ENCODE data around the gene ALPL.

ALPL gene

DNA sequence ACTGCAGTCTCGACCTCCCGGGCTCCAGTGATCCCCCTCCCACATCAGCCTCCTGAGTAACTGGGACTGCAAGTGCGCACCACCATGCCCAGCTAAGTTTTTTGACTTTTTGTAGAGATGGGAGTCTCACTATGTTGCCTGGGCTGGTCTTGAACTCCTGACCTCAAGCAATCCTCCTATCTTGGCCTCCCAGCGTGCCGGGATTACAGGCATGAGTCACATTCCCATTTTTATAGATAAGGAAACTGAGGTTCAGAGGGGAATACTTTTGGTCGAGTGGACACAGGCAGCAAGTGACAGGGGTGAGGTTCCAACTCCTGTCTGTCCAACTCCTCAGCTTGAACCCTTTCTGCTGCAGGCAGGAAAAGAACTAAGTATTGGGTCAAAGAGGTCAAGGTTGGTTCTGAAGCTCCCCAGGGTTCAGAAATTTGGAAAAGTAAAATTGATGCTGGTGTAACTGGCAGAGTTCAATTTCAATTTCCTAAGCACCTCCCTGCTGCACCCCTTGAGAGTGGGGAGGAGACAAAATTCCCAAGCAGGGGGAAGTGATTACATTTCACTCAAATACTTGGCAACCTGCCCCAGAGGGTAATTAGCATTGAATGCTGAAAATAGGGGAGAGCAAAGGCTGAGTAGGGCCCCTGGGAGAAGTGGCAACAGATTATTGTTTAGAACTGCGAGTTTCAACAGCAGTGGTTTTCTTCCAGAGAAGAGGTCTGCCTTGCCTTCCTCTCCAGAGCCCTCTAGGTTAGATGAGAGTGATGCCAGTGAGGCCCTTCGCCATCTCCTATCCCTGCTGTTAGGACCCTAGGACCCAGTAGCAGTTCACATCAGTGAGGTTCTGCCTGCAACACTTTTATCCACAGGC lies 17.5 kb upstream of the ALPL start:
- no peak overlapping the region for H3K4me3 ChIP-seq (ENCODE audit: extremely low read depth, insufficient read depth, low read length, poor library complexity, severe bottlenecking)
- H3K27ac ChIP-seq (ENCODE audit: low read depth, low read length, severe bottlenecking), result no peak overlapping the region
- 66 to 74% methylated on average over 4 to 6 of the region's 8 CpGs for WGBS, 2 experiments (ENCODE audit: insufficient coverage in 2 of 2)
- H3K4me1 ChIP-seq (ENCODE audit: control insufficient read depth, insufficient read depth, low read length, poor library complexity, severe bottlenecking), result no peaks in the 10 kb centered on the region
- H3K9me3 ChIP-seq (ENCODE audit: control insufficient read depth, low read length), result peaks cover 3% of the 10 kb centered on the region
- no peaks in the 10 kb centered on the region for H3K36me3 ChIP-seq (ENCODE audit: control insufficient read depth, insufficient read depth, low read length)

DNA sequence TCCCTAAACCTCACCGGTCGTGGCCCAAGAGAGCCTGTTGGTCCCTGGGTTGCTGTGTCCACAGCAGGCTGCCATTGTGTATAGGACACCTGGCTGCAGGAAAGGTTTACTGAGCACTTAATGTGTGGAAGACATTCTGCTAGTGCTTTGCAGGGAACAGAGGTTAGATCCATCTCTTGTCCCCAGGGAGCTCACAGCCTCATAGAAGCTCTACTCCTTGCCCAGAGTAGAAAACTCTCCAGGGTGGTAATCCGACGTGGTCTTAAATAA lies 16.9 kb upstream of the ALPL start:
- Histone ChIP-seq H3K36me3 (ENCODE audit: control insufficient read depth, insufficient read depth, low read length) (no peaks in the 10 kb centered on the region), H3K27ac (ENCODE audit: low read depth, low read length, severe bottlenecking) (no peak overlapping the region), H3K4me1 (ENCODE audit: control insufficient read depth, insufficient read depth, low read length, poor library complexity, severe bottlenecking) (no peaks in the 10 kb centered on the region), H3K9me3 (ENCODE audit: control insufficient read depth, low read length) (peaks cover 3% of the 10 kb centered on the region), H3K4me3 (ENCODE audit: extremely low read depth, insufficient read depth, low read length, poor library complexity, severe bottlenecking) (no peak overlapping the region)
- WGBS, 2 experiments (ENCODE audit: insufficient coverage in 2 of 2), result 20 to 45% methylated on average over 1 to 2 of the region's 4 CpGs

DNA sequence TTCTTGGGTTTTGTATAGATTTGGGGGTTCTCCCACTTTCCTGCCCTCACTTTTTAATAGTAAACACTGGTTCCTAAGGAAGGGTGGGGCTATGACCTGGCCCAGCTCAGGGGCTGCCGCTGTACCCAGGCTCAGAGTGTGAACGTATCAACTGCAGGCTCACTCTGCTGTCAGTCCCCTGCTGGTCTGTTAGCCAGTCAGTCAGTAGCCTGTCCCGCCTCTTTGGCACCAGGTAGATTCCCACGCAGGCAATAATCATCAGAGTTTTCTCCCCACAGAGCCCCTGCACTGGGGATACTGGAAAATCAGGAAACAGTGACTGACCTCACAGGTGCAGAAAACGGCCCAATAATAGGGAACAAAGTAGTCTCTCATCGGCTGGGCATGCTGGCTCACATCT lies 15.0 kb upstream of the ALPL start:
- no peak overlapping the region for H3K4me3 ChIP-seq (ENCODE audit: extremely low read depth, insufficient read depth, low read length, poor library complexity, severe bottlenecking)
- no peak overlapping the region for H3K27ac ChIP-seq (ENCODE audit: low read depth, low read length, severe bottlenecking)
- H3K36me3 ChIP-seq (ENCODE audit: control insufficient read depth, insufficient read depth, low read length), result no peaks in the 10 kb centered on the region
- H3K9me3 ChIP-seq (ENCODE audit: control insufficient read depth, low read length), result peaks cover 3% of the 10 kb centered on the region
- no peaks in the 10 kb centered on the region for H3K4me1 ChIP-seq (ENCODE audit: control insufficient read depth, insufficient read depth, low read length, poor library complexity, severe bottlenecking)
- 79 to 87% methylated on average over 6 of the region's 6 CpGs for WGBS, 2 experiments (ENCODE audit: insufficient coverage in 2 of 2)

DNA sequence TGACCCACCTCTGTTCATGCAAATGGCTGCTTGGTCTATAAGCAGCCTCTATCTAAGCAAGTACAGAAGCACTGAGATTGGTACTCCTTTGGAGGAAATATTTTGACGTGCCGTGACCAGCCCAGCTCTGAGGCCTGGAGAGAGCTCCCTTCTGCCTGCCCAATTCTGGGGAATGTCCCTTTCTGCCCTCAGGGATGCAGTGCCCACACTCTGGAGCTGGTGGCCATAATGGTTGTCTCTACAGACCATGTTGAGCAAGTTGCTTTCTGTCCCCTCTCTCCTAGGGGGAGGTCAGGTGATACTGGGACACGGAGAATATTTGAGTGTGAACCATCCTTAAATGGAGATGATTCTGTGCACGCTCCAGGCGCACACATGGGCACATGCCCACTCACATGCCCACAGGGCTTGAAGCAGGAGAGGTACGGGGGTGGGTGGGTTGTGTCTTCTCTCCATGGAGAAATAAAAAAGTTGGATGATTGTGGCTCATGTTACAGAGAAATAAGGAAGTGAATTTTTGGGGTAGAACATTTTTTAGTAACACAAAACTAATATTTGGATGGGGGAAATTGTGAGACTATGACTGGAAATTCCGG lies 13.9 kb upstream of the ALPL start:
- Histone ChIP-seq H3K4me3 (ENCODE audit: extremely low read depth, insufficient read depth, low read length, poor library complexity, severe bottlenecking) (no peak overlapping the region), H3K9me3 (ENCODE audit: control insufficient read depth, low read length) (peaks cover 3% of the 10 kb centered on the region), H3K36me3 (ENCODE audit: control insufficient read depth, insufficient read depth, low read length) (no peaks in the 10 kb centered on the region), H3K27ac (ENCODE audit: low read depth, low read length, severe bottlenecking) (no peak overlapping the region), H3K4me1 (ENCODE audit: control insufficient read depth, insufficient read depth, low read length, poor library complexity, severe bottlenecking) (no peaks in the 10 kb centered on the region)
- WGBS, 2 experiments (ENCODE audit: insufficient coverage in 2 of 2), result 96 to 98% methylated on average over 6 to 7 of the region's 7 CpGs

DNA sequence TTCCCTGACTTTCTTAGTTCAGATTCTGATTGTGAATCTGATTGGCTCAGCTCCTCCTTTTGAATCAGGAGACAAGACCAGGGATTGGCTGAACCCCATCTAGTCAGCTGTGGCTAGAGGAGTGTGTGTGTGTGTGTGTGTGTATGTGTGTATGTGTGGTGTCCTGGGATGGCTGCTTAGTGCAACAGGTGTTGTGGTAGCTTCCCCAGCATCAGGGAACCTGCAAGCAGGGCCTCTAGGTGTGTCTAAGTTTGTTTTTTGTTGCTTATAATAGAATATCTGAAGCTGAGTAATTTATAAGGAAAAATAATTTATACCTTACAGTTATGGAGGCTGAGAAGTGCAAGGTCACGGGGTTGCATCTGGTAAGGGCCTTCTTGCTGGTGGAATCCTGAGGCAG lies 13.2 kb upstream of the ALPL start:
- H3K9me3 ChIP-seq (ENCODE audit: control insufficient read depth, low read length), result no peaks in the 10 kb centered on the region
- no peaks in the 10 kb centered on the region for H3K4me1 ChIP-seq (ENCODE audit: control insufficient read depth, insufficient read depth, low read length, poor library complexity, severe bottlenecking)
- no peaks in the 10 kb centered on the region for H3K36me3 ChIP-seq (ENCODE audit: control insufficient read depth, insufficient read depth, low read length)
- H3K4me3 ChIP-seq (ENCODE audit: extremely low read depth, insufficient read depth, low read length, poor library complexity, severe bottlenecking), result no peak overlapping the region
- no peak overlapping the region for H3K27ac ChIP-seq (ENCODE audit: low read depth, low read length, severe bottlenecking)
- WGBS, 2 experiments (ENCODE audit: insufficient coverage in 2 of 2), result 86 to 100% methylated on average over 1 of the region's 1 CpG

DNA sequence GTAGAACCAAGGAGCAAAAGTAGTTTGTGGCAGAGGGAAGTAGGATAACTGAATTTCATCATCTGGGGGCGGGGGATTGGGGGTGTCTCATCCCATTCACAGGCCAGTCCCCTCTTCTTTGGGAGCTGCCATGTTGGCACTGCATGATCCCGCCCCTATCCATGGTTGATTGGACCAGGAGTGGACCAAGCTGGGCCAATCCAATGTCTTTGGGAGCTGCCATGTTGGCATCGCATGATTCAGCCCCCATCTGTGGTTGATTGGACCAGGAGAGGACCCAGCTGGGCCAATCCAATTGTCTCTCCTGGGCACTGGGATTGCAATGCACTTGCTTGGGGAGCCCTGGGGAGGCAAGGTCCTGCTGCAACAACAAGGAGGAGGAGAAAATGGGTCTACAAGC lies 12.3 kb upstream of the ALPL start:
- Histone ChIP-seq H3K36me3 (ENCODE audit: control insufficient read depth, insufficient read depth, low read length) (no peaks in the 10 kb centered on the region), H3K4me3 (ENCODE audit: extremely low read depth, insufficient read depth, low read length, poor library complexity, severe bottlenecking) (no peak overlapping the region), H3K4me1 (ENCODE audit: control insufficient read depth, insufficient read depth, low read length, poor library complexity, severe bottlenecking) (no peaks in the 10 kb centered on the region), H3K9me3 (ENCODE audit: control insufficient read depth, low read length) (no peaks in the 10 kb centered on the region), H3K27ac (ENCODE audit: low read depth, low read length, severe bottlenecking) (no peak overlapping the region)
- WGBS, 2 experiments (ENCODE audit: insufficient coverage in 2 of 2), result 90 to 96% methylated on average over 2 to 3 of the region's 3 CpGs

DNA sequence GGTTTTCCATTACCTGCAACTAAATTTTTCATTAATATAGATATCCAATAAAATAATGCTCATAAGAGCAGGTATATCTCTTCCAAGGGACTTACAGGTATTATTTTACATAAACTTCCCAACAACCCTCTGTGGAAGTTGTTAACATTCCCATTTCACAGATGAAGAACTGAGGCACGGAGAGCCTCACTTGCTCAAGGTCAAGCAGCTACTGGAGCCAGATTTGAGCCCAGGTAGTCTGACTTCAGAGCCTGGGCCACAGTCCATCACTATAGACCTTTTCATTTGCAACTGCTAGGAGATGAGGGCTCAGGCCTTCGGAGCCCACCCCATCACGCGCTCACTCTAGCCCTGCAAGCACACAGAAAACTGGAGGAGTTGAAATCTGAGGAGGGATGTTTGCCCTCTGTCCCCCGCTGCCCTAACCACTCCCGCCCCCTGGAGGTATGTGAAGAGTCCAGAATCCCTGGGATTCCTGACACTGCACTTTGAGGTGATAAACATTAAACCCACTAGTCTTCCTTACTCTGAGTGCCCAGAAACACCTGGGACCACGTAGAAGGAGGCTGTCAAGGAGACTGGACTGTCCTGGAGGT lies 11.7 kb upstream of the ALPL start:
- H3K36me3 ChIP-seq (ENCODE audit: control insufficient read depth, insufficient read depth, low read length), result no peaks in the 10 kb centered on the region
- H3K9me3 ChIP-seq (ENCODE audit: control insufficient read depth, low read length), result no peaks in the 10 kb centered on the region
- no peaks in the 10 kb centered on the region for H3K4me1 ChIP-seq (ENCODE audit: control insufficient read depth, insufficient read depth, low read length, poor library complexity, severe bottlenecking)
- H3K4me3 ChIP-seq (ENCODE audit: extremely low read depth, insufficient read depth, low read length, poor library complexity, severe bottlenecking), result no peak overlapping the region
- H3K27ac ChIP-seq (ENCODE audit: low read depth, low read length, severe bottlenecking), result no peak overlapping the region
- 68 to 74% methylated on average over 2 to 4 of the region's 7 CpGs for WGBS, 2 experiments (ENCODE audit: insufficient coverage in 2 of 2)

DNA sequence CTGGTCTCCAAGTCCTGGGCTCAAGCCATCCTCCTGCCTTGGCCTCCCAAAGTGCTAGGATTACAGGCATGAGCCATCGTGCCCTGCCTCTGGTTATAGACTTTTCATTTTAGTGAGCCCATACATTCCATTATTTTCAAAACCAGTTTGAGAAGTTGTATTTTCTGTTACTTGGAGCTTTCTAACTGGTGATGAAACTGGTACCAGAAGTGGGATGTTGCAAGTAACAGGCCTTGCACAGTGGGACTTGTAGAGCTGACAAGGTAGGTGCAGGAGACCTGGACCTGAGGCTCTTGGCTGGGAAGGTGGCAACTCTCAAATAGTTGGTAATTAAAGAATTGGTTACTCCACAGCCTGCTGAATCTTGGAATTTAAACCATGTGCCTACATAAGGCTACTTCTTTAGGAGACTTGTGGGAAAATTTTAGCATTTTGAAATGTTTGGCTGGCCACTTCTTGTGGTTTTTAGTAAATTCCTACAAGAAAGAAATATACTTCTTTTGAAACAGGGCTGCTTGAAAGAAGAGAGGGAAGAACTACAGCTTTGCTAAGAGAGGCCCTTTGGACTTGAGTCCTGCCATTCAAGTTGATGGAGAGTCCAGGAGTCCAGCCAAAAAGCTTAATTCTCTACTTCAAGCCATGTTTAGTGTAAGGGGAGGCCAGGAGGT lies 9.8 kb upstream of the ALPL start:
- no peak overlapping the region for H3K4me3 ChIP-seq (ENCODE audit: extremely low read depth, insufficient read depth, low read length, poor library complexity, severe bottlenecking)
- WGBS, 2 experiments (ENCODE audit: insufficient coverage in 2 of 2), result no CpG with 5 or more reads among the region's 1 CpG
- H3K27ac ChIP-seq (ENCODE audit: low read depth, low read length, severe bottlenecking), result no peak overlapping the region
- H3K4me1 ChIP-seq (ENCODE audit: control insufficient read depth, insufficient read depth, low read length, poor library complexity, severe bottlenecking), result no peaks in the 10 kb centered on the region
- no peaks in the 10 kb centered on the region for H3K9me3 ChIP-seq (ENCODE audit: control insufficient read depth, low read length)
- no peaks in the 10 kb centered on the region for H3K36me3 ChIP-seq (ENCODE audit: control insufficient read depth, insufficient read depth, low read length)

DNA sequence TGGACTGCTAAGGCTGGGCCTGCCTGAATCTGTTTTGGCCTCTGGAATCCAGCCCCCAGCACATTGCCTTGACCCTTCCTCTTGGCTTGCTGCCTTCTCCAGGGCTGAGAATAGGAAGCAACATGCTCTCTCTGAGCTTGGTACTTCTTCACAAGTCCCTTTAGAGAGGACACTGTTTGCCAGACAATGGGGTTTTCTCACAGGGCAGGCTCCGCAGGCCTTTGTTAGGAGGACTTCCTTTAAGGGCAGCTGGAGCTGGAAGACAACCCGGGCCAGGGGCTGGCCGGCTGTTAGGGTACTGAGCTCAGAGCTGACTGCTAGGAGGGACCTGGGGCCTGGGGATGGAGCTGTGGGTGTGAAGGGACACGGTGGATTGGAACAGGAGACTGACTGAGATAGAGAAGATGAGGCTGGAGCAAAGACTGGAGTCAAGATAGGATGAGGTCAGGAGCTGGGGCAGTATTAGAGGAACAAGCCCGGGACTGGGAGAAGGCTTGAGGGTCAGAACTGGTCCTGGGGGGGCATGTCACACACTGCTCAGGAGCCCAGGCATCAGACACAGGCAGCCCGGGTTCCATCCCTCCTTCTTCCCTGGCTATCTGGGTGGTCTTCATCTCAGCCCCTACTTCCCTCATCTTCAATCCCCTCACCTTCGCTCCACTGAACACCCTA lies 5.4 kb upstream of the ALPL start:
- H3K27ac ChIP-seq (ENCODE audit: low read depth, low read length, severe bottlenecking), result no peak overlapping the region
- 65 to 72% methylated on average over 7 of the region's 7 CpGs for WGBS, 2 experiments (ENCODE audit: insufficient coverage in 2 of 2)
- no peaks in the 10 kb centered on the region for H3K4me1 ChIP-seq (ENCODE audit: control insufficient read depth, insufficient read depth, low read length, poor library complexity, severe bottlenecking)
- H3K36me3 ChIP-seq (ENCODE audit: control insufficient read depth, insufficient read depth, low read length), result no peaks in the 10 kb centered on the region
- no peak overlapping the region for H3K4me3 ChIP-seq (ENCODE audit: extremely low read depth, insufficient read depth, low read length, poor library complexity, severe bottlenecking)
- H3K9me3 ChIP-seq (ENCODE audit: control insufficient read depth, low read length), result no peaks in the 10 kb centered on the region

DNA sequence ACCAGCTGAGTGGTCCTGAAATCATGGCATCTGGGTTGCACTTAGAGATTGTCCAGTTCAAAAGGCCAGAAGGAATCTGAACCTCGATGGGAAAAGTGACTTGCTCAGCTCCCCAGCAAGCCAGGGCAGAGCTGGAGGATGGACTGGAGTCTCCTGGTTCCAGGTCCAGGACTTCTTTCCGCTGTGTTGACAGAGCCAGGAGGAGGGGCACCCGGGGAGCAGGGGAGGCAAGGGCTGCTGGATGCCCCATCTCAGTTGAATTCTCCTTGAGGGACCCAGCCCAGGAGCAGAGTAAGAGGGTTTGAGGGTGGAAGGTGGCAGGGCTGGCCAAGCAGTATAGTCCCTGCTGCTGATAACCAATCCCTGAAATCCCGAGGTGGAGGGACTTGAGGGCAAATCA lies 2.4 kb upstream of the ALPL start:
- H3K27ac ChIP-seq (ENCODE audit: low read depth, low read length, severe bottlenecking), result no peak overlapping the region
- H3K9me3 ChIP-seq (ENCODE audit: control insufficient read depth, low read length), result no peaks in the 10 kb centered on the region
- no peak overlapping the region for H3K4me3 ChIP-seq (ENCODE audit: extremely low read depth, insufficient read depth, low read length, poor library complexity, severe bottlenecking)
- no peaks in the 10 kb centered on the region for H3K36me3 ChIP-seq (ENCODE audit: control insufficient read depth, insufficient read depth, low read length)
- peaks cover 9% of the 10 kb centered on the region for H3K4me1 ChIP-seq (ENCODE audit: control insufficient read depth, insufficient read depth, low read length, poor library complexity, severe bottlenecking)
- 81 to 86% methylated on average over 4 of the region's 4 CpGs for WGBS, 2 experiments (ENCODE audit: insufficient coverage in 2 of 2)

Measured in mesodermal cell (in vitro differentiated cells).